HEK293 (cell line): ENCODE results near the gene PTPN4.

Experiments
- CTCF ChIA-PET: fragments of 350-600 bp; formaldehyde crosslinking; extraction: SDS; loops from one replicate; lab custom pipeline; 2021; ENCODE audit warnings: antibody characterized with exemption; lab: Yijun Ruan, JAX
- POLR2A ChIA-PET: fragments of 300-600 bp; formaldehyde crosslinking; extraction: SDS; loops from one replicate; lab custom pipeline; 2020; ENCODE audit warnings: antibody characterized with exemption, inconsistent platforms; lab: Yijun Ruan, JAX
- H3K27ac ChIP-seq: fragments of 200-500 bp; sonication (Bioruptor generic); 2 replicates; pipeline ENCODE4 v1.5.1; 2014; ENCODE audit warnings: low read depth, low read length, control low read depth, inconsistent platforms; ENCODE audit errors: extremely low read depth
- H3K36me3 ChIP-seq, 2 experiments: fragments of 200-500 bp in 1 of 2; sonication (Bioruptor generic) in 1 of 2; 1 replicate in 1 of 2; 2 replicates in 1 of 2; pipeline ENCODE4 v1.5.1; 2014 to 2017; ENCODE audit warnings: inconsistent platforms in 2 of 2, low read length in 2 of 2; ENCODE audit not compliant: control insufficient read depth in 2 of 2, insufficient read depth in 1 of 2
- H3K4me1 ChIP-seq: fragments of 200-500 bp; sonication (Bioruptor generic); 2 replicates; pipeline ENCODE4 v1.5.1; 2014; ENCODE audit warnings: mild to moderate bottlenecking, low read length, inconsistent platforms; ENCODE audit not compliant: control insufficient read depth, insufficient read depth
- H3K4me3 ChIP-seq: 2 replicates; pipeline ENCODE4 v1.5.1; 2011; ENCODE audit warnings: low read depth, mild to moderate bottlenecking, control low read depth, low read length, moderate library complexity
- H3K9me3 ChIP-seq: fragments of 200-500 bp; sonication (Bioruptor generic); 2 replicates; pipeline ENCODE4 v1.5.1; 2014; ENCODE audit warnings: low read depth, low read length, inconsistent platforms; ENCODE audit not compliant: control insufficient read depth, insufficient read depth
- BCL11A ChIP-seq: fragments of 450-650 bp; formaldehyde crosslinking; IDR thresholded peaks from 2 replicates; pipeline ENCODE4 v1.5.1; 2016; ENCODE audit warnings: low read depth, missing biosample characterization, missing genetic modification characterization
- BCL6B ChIP-seq: fragments of 450-650 bp; formaldehyde crosslinking; IDR thresholded peaks from 2 replicates; pipeline ENCODE4 v1.5.1; 2017; ENCODE audit warnings: missing biosample characterization, missing genetic modification characterization
- EGR2 ChIP-seq: fragments of 450-650 bp; formaldehyde crosslinking; IDR thresholded peaks from 2 replicates; pipeline ENCODE4 v1.5.1; 2016; ENCODE audit warnings: low read depth, missing biosample characterization, missing genetic modification characterization
- GLIS2 ChIP-seq: fragments of 450-650 bp; formaldehyde crosslinking; IDR thresholded peaks from 2 replicates; pipeline ENCODE4 v1.5.1; 2016; ENCODE audit warnings: missing biosample characterization, missing genetic modification characterization
- MZF1 ChIP-seq: fragments of 450-650 bp; formaldehyde crosslinking; IDR thresholded peaks from 2 replicates; pipeline ENCODE4 v1.5.1; 2017; ENCODE audit warnings: missing biosample characterization, missing genetic modification characterization, borderline replicate concordance
- REST ChIP-seq: fragments of 450-650 bp; formaldehyde crosslinking; IDR thresholded peaks from 2 replicates; pipeline ENCODE4 v1.5.1; 2016; ENCODE audit warnings: missing biosample characterization, missing genetic modification characterization
- SP3 ChIP-seq: fragments of 450-650 bp; formaldehyde crosslinking; IDR thresholded peaks from 2 replicates; pipeline ENCODE4 v1.5.1; 2016; ENCODE audit warnings: missing biosample characterization, missing genetic modification characterization
- ZNF114 ChIP-seq: fragments of 450-650 bp; formaldehyde crosslinking; IDR thresholded peaks from 2 replicates; pipeline ENCODE4 v1.5.0; 2017; ENCODE audit warnings: missing biosample characterization, missing genetic modification characterization
- ZNF221 ChIP-seq: fragments of 450-650 bp; formaldehyde crosslinking; IDR thresholded peaks from 2 replicates; pipeline ENCODE4 v1.5.1; 2017; ENCODE audit warnings: missing biosample characterization, missing genetic modification characterization, borderline replicate concordance
- ZNF266 ChIP-seq: fragments of 450-650 bp; formaldehyde crosslinking; IDR thresholded peaks from 2 replicates; pipeline ENCODE4 v1.5.1; 2016; ENCODE audit warnings: missing biosample characterization, missing genetic modification characterization, low read depth
- ZNF324 ChIP-seq: fragments of 450-650 bp; formaldehyde crosslinking; IDR thresholded peaks from 2 replicates; pipeline ENCODE4 v1.5.1; 2016; ENCODE audit warnings: missing biosample characterization, missing genetic modification characterization
- ZNF521 ChIP-seq: fragments of 450-650 bp; formaldehyde crosslinking; IDR thresholded peaks from 2 replicates; pipeline ENCODE4 v1.5.1; 2017; ENCODE audit warnings: missing biosample characterization, mild to moderate bottlenecking, missing genetic modification characterization
- ZNF561 ChIP-seq: fragments of 450-650 bp; IDR thresholded peaks from 2 replicates; pipeline ENCODE4 v1.5.1; 2018; ENCODE audit warnings: missing biosample characterization, missing genetic modification characterization, borderline replicate concordance
- ZNF629 ChIP-seq: fragments of 450-650 bp; formaldehyde crosslinking; IDR thresholded peaks from 2 replicates; pipeline ENCODE4 v1.5.1; 2017; ENCODE audit warnings: missing biosample characterization, missing genetic modification characterization
- ZNF792 ChIP-seq: fragments of 450-650 bp; formaldehyde crosslinking; IDR thresholded peaks from 2 replicates; pipeline ENCODE4 v1.5.1; 2016; ENCODE audit warnings: missing biosample characterization, missing genetic modification characterization
- TF ChIP-seq, protein P1 (sequence below): fragments of 450-650 bp; formaldehyde crosslinking; IDR thresholded peaks from 2 replicates; pipeline ENCODE4 v1.5.1; 2017; ENCODE audit warnings: missing biosample characterization, missing genetic modification characterization
- TF ChIP-seq, protein P2 (sequence below): fragments of 450-650 bp; formaldehyde crosslinking; IDR thresholded peaks from 2 replicates; pipeline ENCODE4 v1.5.1; 2016; ENCODE audit warnings: missing biosample characterization, missing genetic modification characterization, borderline replicate concordance
- TF ChIP-seq, protein P3 (sequence below): fragments of 450-650 bp; formaldehyde crosslinking; IDR thresholded peaks from 2 replicates; pipeline ENCODE4 v1.5.0; 2017; ENCODE audit warnings: missing biosample characterization, missing genetic modification characterization, borderline replicate concordance

The PTPN4 gene

DNA sequence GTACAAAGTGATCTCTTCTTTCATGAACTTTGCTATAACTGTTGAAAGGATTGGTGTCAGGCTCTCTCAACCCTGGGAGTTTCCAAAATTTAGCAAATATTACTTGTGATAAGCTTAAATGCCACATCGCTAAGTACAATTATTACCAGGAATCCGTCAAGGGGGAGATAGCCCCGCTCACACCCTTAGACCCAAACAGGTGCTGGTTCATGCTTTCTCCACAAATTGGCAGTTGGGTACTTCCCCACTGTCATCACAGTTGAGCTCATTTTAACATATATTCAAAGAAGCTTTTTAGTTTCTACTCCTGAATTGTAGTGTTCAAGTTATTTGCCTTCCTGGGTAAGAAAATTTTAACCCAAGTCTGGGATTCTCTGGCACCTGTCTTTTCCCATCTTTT lies 223.4 kb downstream of the PTPN4 start:
- CTCF ChIA-PET, result no interaction called here

More for the DNA sequence above, 223.4 kb downstream of the PTPN4 start:
- H3K36me3 ChIP-seq, result no peaks in the 10 kb centered on the region
- no peak for TF ChIP-seq ZNF521 (tag by site-specific recombination)
- TF ChIP-seq ZNF221 (tag by site-specific recombination), result no peak
- TF ChIP-seq ZNF324, result no peak
- TF ChIP-seq, protein P1, sequence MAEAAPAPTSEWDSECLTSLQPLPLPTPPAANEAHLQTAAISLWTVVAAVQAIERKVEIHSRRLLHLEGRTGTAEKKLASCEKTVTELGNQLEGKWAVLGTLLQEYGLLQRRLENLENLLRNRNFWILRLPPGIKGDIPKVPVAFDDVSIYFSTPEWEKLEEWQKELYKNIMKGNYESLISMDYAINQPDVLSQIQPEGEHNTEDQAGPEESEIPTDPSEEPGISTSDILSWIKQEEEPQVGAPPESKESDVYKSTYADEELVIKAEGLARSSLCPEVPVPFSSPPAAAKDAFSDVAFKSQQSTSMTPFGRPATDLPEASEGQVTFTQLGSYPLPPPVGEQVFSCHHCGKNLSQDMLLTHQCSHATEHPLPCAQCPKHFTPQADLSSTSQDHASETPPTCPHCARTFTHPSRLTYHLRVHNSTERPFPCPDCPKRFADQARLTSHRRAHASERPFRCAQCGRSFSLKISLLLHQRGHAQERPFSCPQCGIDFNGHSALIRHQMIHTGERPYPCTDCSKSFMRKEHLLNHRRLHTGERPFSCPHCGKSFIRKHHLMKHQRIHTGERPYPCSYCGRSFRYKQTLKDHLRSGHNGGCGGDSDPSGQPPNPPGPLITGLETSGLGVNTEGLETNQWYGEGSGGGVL, result no peak
- TF ChIP-seq, protein P2, sequence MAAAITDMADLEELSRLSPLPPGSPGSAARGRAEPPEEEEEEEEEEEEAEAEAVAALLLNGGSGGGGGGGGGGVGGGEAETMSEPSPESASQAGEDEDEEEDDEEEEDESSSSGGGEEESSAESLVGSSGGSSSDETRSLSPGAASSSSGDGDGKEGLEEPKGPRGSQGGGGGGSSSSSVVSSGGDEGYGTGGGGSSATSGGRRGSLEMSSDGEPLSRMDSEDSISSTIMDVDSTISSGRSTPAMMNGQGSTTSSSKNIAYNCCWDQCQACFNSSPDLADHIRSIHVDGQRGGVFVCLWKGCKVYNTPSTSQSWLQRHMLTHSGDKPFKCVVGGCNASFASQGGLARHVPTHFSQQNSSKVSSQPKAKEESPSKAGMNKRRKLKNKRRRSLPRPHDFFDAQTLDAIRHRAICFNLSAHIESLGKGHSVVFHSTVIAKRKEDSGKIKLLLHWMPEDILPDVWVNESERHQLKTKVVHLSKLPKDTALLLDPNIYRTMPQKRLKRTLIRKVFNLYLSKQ (tag by site-specific recombination), result no peak
- TF ChIP-seq BCL6B (tag by site-specific recombination), result no peak
- TF ChIP-seq ZNF561 (tag by site-specific recombination), result no peak
- no peak for TF ChIP-seq ZNF792 (tag by site-specific recombination)
- TF ChIP-seq ZNF629 (tag by site-specific recombination), result no peak
- TF ChIP-seq BCL11A (tag by site-specific recombination), result no peak
- no peak for TF ChIP-seq EGR2
- no peak for TF ChIP-seq SP3 (tag by site-specific recombination)
- TF ChIP-seq MZF1 (tag by site-specific recombination), result no peak
- TF ChIP-seq ZNF114 (tag by site-specific recombination), result no peak
- no peak for TF ChIP-seq GLIS2 (tag by site-specific recombination)
- TF ChIP-seq ZNF266 (tag by site-specific recombination), result no peak
- TF ChIP-seq REST (tag by site-specific recombination), result no peak
- TF ChIP-seq, protein P3, sequence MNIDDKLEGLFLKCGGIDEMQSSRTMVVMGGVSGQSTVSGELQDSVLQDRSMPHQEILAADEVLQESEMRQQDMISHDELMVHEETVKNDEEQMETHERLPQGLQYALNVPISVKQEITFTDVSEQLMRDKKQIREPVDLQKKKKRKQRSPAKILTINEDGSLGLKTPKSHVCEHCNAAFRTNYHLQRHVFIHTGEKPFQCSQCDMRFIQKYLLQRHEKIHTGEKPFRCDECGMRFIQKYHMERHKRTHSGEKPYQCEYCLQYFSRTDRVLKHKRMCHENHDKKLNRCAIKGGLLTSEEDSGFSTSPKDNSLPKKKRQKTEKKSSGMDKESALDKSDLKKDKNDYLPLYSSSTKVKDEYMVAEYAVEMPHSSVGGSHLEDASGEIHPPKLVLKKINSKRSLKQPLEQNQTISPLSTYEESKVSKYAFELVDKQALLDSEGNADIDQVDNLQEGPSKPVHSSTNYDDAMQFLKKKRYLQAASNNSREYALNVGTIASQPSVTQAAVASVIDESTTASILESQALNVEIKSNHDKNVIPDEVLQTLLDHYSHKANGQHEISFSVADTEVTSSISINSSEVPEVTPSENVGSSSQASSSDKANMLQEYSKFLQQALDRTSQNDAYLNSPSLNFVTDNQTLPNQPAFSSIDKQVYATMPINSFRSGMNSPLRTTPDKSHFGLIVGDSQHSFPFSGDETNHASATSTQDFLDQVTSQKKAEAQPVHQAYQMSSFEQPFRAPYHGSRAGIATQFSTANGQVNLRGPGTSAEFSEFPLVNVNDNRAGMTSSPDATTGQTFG (tag by site-specific recombination), result no peak
- no peak overlapping the region for H3K4me3 ChIP-seq
- POLR2A ChIA-PET, result interaction anchor here (2.0 kb wide), 1 partner anchor 30 kb away, joined by 7 read pairs; the partner anchor contains the start of gene EPB41L5
- H3K9me3 ChIP-seq, result no peaks in the 10 kb centered on the region
- H3K4me1 ChIP-seq, result no peaks in the 10 kb centered on the region
- H3K27ac ChIP-seq, result no peak overlapping the region
